Renal pelvis (tissue), 4 donors: ENCODE measurements around the gene ORAI3. TPM values are rescaled to one million over a fixed set of nuclear protein-coding genes. Genes with fewer than 3 reads are reported as not detected.
"Not testable (repeated sequence)": the region's sequence is repeated elsewhere in the genome, so short reads cannot be mapped to it uniquely, and the experiment has no call there.

Source experiments
- DNase-seq: peaks from one replicate; pipeline ENCODE4 v3.0.0-alpha.2; 2013
- polyA plus RNA-seq, 3 donors: library from polyadenylated mRNA; unstranded; fragments of 120-200 nt; gene quantifications; one replicate each; pipeline ENCODE4 v1.2.1, GENCODE V29; 2013; ENCODE audit not compliant: insufficient read length in 3 of 3

Gene ORAI3
- polyA plus RNA-seq, 3 donors: 21.7 to 23.4 (median 23.3) TPM

DNA sequence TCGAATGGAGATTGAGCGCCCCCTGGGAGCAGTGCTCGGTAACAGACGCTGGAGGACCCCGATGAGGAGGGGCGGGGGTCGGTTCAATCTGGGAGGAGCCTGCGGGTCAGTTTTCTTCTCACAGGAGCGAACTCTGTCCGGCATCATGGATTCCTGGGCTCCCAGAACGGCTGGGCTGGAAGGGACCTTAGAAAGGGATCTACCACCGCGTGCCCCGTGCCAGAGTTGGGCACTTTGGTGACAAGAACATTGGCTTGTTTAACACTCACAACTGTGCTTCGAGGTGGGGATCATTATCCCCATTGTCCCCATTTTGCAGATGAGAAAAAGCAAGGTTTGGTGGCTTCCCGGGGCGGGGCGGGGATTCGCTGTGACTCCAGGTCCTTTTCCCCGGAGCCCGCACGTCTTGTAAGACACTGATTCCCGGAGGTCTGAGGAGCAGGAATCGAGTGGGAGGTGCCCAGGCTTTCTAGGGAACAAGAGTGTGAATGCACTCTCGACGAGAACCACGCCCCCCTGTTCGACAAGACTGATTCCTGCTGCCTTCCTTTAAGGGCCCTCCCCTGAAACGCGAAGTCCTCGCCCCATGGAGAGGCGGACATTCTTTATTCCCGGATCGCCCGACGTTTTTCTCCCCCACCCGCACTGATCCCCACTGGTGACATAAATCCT lies 27.0 kb upstream of the ORAI3 start:
- DNase-seq: peak; percentile 97

DNA sequence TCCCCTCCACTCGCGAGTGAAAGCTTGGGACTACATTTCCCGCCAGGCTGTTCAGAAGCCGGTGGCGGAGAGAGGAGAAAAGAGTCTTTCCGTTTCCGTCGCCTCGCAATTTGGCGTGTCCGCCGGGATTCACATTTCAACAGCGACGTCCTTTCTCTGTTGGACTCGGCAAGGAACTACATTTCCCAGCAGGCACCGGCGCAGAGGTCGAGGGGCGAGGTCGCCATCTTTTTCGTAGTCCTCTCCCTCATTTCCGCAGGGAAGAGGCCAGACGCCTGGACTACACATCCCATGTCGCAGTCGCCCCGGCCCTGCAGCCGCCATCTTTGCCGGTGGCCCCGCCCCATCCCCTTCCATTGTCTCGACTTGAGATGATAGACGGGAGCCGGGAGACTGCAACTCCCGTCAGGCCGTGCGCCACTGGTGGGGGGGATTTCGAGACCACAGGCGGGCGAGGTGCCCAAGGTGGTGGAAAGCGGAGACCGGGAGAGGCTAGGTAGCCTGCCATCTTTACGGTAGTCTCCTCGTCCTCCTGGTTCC lies 26.4 kb upstream of the ORAI3 start:
- DNase-seq: peak; percentile 99

DNA sequence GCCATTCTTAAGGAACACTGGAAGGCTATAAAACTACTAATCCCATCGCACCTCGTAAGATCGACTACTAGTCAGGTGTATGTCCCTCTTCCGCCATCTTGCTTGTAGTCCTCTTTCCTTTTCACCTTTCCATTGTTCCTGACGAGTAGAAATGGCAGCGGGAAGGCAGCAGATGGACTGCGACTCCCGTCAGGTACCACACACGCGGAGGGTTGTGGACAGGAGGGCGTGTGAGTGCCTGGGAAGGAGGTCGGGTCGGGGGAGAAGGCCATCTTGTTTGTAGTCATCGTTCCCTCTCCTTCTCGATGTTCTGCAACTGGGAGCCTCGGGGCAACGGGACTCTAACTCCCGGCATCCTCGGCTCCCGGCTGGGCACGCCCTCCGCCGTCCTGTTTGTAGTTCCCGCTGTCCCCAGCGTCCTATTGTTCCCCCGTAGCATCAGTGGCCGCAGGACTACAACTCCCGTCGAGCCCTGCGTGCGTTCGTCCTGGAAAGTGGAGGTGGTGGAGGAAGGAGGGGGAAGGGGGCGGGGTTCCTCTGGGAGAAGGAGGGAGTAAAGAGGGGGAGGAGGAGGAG lies 25.8 kb upstream of the ORAI3 start:
- peak; percentile 100 for DNase-seq

DNA sequence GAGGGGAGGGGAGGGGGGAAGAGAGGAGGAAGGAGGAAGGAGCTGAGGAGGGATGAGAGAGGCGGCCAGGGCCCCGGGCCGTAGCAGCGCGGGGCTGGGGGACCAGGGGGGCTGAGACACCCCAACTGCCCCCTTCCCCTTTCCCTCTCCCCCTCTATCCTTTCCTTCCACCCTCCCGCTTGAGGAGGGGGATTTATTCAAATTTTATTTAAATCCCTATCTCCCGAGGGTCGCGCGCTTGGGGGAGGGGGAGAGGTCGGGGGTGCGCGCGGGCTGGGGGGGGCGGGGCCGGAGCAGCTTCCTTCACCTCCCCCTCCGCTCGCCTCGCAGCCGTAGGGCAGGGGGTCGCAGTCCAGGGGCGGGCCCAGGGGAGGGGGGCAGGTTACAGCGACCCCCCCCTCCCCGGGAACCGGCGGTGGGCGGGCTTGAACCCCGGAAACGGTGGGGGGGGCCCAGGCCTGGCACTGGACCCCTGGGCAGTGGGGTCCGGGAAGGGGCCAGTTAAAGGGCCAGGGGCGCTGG lies 25.3 kb upstream of the ORAI3 start, which contains the start of gene FBXL19:
FBXL19 (plus strand) TSS at position 19 of the 522 bp plus-strand sequence. CDS start 2,183 bp downstream, outside the sequence.
- no peak for DNase-seq

DNA sequence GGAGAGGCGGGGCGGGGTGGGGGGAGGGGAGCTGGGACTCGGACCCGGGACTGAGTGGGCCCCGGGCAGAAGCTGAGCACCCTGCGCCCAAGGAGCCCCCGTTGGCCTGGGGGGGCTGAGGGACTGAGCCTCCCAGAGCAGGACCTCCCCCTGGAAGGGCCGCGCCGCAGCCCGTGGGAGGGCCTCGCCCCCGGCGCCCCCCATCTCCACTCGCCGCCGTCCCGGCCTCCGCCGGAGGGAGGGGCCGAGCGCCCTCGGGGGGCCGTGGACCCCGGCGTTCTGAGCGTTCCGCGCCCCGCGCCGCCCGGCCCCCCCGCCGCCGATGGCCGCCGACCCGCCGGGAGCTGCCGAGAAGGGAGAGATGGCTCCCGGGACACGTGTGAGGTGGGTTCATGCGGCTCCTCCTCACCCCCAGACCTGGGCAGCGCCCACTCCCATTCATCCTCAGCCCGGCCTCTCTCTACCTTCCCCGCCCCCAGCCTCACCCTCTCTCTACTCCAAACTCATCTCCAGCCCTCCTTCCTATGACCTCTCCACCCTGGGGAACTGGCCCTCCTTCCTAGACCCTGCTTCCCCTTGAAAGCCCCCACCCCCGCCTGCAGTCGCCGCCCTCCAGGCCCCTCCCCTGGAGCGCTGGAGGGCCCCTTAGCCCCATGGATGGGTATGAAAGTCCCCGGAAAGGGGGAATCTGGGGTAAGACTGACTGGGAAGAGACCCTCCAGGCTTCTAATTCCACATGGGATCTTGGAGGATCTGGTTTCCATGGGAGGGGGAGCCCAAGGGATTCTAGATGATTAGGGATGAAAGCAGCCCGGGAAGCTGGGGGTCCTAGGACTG lies 24.6 kb upstream of the ORAI3 start:
- no peak for DNase-seq

DNA sequence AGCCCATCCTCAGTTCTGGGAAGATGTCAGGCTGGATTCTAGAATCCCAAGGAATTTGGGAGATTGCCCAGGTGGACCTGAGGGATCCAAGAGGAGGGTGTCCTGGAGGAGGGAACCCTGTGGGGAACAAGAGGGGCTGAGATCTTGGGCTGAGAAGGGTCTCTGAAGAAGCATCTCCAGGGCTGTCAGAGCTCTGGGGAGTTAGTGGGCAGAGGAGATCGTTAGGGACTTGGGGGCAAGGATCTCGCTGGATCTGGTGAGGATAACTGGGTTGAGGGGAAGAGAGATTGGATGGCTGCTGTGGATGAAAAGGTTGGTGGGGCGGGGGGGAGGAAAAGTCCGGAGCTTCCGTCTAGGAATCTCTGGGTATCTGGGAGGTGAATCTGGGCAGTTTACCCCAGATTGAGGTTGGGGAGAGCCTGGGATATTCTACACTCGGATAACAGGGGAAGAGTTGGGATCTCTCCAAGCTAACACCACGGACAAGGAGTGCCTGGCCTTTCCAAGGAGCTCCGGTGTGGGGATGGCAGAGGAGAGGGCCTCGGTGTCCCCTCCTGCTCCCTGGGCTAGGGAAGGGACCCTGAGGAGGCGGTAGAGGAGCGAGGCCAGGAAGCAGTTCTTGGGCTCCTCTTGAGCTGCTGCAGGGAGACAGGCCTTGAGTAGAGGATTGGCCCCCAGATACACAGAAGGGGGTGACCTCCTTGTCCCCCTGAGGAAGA lies 23.8 kb upstream of the ORAI3 start:
- DNase-seq: no peak

DNA sequence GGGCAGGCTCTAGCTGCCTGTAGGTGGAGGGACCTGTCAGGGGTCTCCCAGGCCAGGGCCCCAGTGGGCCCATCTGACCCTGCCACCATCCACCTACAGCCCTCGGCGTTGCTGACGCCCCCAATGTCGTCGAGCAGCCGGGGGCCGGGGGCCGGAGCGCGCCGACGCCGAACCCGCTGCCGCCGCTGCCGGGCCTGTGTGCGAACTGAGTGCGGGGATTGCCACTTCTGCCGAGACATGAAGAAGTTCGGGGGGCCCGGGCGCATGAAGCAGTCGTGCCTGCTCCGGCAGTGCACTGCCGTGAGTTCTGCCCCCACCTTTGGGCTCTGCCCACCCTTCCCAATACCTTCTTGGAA lies 23.3 kb upstream of the ORAI3 start:
- no peak for DNase-seq

DNA sequence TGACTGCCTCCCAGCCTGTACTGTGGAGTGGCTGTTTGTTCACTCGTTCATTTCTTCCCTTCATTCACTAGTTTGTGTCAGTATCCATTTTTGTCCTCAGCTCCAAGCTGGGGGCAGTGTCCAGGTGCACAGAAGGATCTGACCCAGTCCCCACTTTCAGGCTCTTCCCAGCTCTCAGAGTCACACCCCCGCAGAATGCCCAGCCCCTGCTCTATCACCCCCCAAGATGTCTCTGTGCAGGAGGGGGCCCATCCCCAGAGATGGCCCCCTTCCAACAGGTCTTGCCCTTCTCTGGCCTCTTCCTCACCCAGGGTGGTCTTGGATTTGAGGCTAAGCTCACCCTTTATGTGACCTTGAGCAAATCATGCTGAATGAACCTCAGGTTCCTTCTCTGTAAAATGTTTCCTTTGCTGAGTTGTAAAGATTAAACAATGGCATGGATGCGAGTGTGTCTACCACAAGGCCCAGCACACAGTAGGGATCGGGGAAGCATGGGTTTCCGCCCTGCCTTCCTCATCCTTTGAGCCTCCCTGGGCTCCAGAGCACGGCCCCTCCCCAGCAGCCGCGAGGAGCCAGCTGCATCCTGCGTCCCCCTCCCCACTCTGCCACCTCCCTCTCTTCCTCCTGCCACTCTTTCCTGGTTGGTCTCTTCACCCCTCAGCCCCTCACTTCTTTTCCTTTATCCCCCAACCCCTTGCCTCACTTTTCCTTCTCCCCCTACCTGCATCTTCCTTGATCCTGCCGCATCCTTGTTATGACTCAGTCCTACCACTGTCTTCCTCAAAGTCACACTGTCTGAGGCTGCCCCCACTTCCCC lies 22.7 kb upstream of the ORAI3 start:
- no peak for DNase-seq

DNA sequence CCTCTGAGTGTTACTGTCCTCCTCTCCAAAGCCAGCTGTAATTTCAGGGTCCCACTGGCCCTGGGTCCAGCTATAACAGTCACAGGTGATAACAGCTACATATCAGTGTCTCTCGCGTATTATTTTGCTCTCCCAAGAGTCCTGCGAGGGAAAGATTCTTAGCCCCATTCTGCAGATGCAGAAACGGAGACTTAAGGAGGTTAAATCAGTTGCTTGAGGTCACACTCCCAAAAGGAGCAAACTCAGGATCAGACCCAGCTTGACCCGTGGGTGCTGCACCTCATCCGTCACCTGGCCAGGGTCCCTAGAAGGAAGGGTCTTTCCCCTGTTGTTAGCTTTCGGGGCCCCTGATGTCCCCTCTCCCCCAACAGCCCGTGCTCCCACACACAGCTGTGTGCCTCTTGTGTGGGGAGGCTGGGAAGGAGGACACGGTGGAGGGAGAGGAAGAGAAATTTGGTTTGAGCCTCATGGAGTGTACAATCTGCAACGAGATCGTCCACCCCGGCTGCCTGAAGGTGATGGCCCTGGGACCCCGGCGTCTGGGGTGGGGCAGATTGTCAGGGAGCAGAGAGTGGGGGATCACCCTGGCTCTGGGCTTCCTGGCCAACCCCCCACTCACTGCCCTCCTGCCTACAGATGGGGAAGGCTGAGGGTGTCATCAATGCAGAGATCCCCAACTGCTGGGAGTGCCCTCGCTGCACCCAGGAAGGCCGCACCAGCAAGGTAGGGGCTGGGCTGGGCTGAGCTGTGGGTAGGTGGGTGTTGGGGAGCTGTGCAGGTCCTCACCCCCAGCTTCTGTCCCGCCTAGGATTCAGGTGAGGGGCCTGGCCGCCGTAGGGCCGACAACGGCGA lies 21.7 kb upstream of the ORAI3 start:
- DNase-seq: no peak

DNA sequence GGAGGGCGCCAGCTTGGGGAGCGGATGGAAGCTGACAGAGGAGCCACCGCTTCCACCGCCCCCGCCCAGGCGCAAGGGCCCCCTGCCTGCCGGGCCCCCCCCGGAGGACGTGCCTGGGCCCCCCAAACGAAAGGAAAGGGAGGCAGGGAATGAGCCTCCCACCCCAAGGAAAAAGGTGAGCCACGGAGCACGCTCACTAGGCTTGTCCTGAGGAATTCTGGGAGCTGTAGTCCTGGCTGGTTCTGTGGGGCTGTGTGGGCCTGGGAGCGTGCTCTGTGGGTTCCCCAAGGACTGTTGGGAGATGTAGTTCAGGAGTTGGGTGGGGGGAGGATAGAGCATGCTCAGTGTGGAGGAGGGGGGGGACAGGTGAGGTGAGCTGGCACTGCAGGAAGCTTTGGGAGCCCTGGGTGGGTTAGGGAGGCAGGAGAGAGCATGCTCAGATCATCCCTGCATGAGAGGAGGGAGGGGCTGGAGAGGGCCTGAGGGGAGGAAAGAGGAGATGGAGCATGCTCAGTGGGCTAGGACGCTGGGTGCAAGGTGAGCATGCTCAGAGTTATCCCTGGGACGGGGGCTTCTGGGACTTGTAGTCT lies 21.0 kb upstream of the ORAI3 start:
- DNase-seq: peak; percentile 88

DNA sequence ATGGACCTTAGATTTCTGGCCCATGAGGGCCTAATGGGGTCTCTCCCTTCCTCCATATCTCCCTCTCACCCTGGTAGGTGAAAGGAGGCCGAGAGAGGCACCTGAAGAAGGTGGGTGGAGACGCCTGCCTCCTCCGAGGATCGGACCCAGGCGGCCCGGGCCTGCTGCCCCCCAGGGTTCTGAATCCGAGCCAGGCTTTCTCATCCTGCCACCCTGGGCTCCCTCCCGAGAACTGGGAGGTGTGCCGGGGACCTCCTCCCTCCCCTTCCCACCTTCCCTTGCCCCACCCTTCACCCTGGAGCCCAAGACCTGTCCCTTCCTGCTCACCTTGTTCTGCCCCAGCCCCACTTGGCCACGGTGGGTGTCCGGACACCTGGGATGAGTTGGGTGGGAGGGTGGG lies 20.5 kb upstream of the ORAI3 start:
- DNase-seq: no peak

DNA sequence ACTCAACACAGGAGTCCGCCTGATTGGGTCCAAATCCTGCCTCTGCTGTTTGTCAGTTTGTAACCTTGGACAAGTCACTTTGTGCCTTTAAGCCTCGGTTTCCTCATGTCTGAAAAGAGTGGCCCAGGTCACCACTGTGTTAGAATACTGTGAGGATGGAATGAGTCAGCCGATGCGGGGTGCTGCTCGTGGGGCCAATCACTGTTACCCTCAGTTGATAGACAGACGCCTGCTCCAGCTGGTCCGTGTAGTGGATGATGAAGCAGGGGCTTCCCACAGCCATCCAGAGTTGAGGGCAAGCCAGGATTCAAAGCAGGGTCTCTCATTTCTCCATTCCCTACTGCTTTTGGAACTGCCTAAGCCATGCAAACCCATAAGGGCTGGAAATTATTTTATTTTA lies 19.7 kb upstream of the ORAI3 start:
- no peak for DNase-seq

DNA sequence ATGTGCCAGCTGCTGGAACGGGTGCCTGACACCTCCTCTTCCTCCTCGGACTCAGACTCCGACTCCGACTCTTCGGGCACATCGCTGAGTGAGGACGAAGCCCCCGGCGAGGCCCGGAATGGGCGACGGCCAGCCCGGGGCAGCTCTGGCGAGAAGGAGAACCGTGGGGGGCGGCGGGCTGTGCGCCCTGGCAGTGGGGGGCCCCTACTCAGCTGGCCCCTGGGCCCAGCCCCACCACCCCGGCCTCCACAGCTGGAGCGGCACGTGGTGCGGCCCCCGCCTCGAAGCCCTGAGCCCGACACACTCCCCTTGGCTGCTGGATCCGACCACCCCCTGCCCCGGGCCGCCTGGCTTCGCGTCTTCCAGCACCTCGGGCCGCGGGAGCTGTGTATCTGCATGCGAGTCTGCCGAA lies 18.7 kb upstream of the ORAI3 start:
- no peak for DNase-seq

DNA sequence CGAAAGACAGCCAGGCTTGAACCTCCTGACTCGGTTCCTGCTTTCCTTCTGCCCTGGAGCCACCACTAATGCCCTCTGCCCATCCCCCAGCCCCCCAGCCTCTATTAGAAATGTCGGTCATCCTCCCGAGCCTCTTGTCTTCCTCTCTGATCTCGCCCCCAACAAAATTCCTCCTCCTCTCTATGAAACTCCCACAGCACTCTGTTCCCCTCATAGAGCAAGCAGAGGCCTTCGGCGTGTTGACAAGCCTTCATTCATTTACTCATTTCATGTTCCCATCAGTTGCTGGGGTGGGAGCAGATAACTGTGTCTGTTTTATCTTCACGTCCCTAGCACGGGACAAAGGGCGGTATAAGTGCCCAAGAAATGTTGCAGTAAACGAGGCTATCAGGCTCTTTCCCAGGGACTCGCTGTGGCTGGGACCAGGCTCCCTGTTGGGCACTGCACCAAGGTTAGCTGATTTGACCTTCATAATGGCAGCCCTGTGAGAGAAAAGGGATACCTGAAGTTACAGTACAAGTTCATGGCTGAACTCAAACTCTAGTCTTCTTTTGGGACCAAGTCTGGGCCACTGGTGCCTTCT lies 17.7 kb upstream of the ORAI3 start:
- no peak for DNase-seq

DNA sequence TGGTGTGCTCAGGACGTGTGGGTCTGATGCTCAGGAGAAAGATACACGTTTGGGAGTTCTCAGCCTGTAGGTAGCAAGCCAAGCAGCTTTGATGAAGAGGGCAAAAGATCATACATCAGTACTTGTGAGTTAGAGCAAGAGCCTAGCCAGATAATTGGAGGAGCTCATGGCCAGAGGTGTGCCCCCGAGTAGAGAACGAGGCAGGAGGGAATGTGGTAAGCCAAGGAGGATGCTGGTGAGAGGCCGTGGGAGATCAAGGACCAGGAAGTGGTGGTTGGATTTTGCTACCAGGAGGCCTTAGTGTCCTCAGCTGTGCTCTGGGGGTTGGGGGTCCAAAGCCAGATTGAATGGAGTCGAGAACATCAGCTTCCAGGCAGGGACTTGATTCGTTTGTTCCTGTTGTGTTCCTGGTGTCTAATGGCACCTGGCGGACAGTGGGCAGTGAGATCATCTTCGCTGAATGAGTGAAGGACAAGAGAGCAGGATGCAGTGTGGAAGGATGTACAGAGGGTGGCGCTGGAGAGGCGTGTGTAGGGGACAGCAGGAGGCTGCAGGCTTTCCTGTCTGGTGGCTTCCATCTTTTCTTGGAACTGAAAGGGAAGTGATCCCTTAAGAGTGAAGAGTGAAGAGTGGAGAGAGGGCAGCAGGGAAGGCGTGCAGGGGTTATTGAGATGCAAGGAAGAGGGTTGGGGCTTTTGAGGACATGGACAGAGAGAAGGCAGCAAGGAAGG lies 13.9 kb upstream of the ORAI3 start:
- no peak for DNase-seq

DNA sequence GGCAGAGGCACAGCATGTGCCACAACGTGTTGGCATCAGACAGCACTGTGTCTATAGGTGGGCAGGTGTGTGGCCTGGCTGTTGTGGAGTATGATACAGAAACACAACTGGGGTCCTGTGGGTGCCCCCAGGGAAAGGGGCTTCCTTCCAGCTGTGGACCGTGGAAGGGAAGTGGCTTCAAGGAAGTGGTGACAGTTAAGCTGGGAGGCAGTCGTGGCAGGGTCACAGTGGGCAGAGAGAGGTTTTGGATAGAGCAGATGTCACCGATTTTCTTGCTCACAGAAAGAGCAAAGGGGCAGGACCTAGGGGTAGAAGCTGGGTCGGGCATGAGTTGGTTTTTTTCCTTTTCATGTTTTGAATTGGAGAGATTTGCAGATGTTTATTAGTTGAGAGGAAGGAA lies 11.2 kb upstream of the ORAI3 start:
- no peak for DNase-seq

DNA sequence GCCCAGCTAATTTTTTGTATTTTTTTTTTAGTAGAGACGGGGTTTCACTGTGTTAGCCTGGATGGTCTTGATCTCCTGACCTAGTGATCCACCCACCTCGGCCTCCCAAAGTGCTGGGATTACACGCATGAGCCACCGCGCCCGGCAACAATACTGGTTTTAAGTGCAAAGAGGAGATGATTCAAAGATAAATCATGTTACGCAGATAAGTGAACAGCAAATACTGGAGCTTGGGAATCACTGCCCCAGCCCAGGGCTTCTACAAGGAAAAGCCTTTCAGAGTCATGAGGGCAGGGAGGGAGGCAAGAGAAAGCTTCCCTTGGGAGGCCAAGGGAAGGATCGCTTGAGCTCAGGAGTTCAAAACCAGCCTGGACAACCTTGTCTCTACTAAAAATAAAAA lies 9.3 kb upstream of the ORAI3 start:
- DNase-seq: not testable (repeated sequence)
